Brain microvascular endothelial cell (primary cell): Measurements from ENCODE around the gene SGSH.

Source experiments
- DNase-seq: peaks from one replicate; pipeline ENCODE4 v3.0.0-alpha.2; 2020
- H3K27ac ChIP-seq: fragments of 250-450 bp; sonication (Bioruptor Pico); 2 replicates; pipeline ENCODE4 v1.5.1; 2020; ENCODE audit warnings: mild to moderate bottlenecking, moderate library complexity
- H3K27me3 ChIP-seq: fragments of 250-450 bp; sonication (Bioruptor Pico); replicated peaks from 2 replicates; pipeline ENCODE4 v1.5.1; 2020; ENCODE audit warnings: mild to moderate bottlenecking
- H3K36me3 ChIP-seq: fragments of 250-450 bp; sonication (Bioruptor Pico); replicated peaks from 2 replicates; pipeline ENCODE4 v1.5.1; 2020; ENCODE audit warnings: mild to moderate bottlenecking
- H3K4me3 ChIP-seq: 2 replicates; pipeline ENCODE4 v1.5.1; 2011; ENCODE audit warnings: low read depth, mild to moderate bottlenecking, control low read depth, low read length, moderate library complexity
- in situ Hi-C: cut with HindIII; loops from 2 replicates; pipeline ENCODE4 v1.10.0; 2017; ENCODE audit warnings: low sequenced_read_pairs, low pct_ligation_motif_present
- TF ChIP-seq, protein P1 (sequence below): IDR thresholded peaks from 2 replicates; pipeline ENCODE4 v1.5.1; 2011; ENCODE audit warnings: low read depth, mild to moderate bottlenecking, moderate library complexity, low read length, control low read depth, inconsistent platforms; ENCODE audit errors: missing control alignments

The SGSH gene

DNA sequence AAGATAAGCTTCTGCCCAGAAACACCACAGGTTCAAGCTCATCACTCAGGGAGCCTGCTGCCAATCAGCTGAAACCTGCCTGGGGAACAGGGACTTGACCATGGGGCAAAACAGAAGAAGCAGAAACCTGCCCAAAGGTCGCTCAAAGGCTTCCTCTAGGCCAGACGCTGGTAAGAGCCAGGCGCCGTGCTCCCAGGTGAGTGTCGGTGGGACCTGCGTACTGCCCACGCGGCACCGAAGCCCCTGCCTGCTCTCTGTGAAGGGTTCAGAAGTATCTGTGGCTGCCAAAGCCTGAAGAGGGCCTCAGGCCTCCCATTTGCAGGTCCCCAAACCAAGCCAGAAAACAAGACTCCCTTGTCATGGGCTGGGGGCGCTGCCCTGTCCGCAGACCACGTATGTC, 10.4 kb downstream of the SGSH start:
- H3K27me3 ChIP-seq, result no peaks in the 10 kb centered on the region
- in situ Hi-C loops, result no loop called here
- TF ChIP-seq, protein P1, sequence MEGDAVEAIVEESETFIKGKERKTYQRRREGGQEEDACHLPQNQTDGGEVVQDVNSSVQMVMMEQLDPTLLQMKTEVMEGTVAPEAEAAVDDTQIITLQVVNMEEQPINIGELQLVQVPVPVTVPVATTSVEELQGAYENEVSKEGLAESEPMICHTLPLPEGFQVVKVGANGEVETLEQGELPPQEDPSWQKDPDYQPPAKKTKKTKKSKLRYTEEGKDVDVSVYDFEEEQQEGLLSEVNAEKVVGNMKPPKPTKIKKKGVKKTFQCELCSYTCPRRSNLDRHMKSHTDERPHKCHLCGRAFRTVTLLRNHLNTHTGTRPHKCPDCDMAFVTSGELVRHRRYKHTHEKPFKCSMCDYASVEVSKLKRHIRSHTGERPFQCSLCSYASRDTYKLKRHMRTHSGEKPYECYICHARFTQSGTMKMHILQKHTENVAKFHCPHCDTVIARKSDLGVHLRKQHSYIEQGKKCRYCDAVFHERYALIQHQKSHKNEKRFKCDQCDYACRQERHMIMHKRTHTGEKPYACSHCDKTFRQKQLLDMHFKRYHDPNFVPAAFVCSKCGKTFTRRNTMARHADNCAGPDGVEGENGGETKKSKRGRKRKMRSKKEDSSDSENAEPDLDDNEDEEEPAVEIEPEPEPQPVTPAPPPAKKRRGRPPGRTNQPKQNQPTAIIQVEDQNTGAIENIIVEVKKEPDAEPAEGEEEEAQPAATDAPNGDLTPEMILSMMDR, result no peak
- H3K27ac ChIP-seq, result no peak overlapping the region
- no peak overlapping the region for H3K4me3 ChIP-seq
- no peak for DNase-seq
- peaks cover 14% of the 10 kb centered on the region for H3K36me3 ChIP-seq

DNA sequence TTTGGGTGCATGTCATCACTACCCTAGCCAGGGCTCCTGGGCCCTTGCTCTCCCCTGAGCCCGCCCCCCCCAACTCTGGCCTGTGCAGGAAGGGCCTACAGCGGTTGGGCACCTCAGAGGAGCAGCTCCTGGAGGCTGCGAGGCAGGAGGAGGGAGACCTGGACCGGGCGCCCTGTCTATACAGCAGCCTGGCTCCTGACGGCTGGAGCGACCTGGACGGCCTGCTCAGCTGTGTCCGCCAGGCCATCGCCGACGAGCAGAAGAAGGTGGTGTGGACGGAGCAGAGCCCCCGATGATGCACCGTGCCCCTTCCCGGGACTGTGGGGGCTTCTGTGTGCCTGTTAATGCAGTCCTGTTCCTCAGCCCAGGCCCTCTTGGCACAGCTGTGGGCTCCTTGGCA, 12.1 kb downstream of the SGSH start:
- DNase-seq, result no peak
- TF ChIP-seq, protein P1, result no peak
- H3K4me3 ChIP-seq, result no peak overlapping the region
- H3K36me3 ChIP-seq, result peaks cover 14% of the 10 kb centered on the region
- in situ Hi-C loops, result no loop called here
- H3K27ac ChIP-seq, result no peak overlapping the region
- H3K27me3 ChIP-seq, result no peaks in the 10 kb centered on the region

DNA sequence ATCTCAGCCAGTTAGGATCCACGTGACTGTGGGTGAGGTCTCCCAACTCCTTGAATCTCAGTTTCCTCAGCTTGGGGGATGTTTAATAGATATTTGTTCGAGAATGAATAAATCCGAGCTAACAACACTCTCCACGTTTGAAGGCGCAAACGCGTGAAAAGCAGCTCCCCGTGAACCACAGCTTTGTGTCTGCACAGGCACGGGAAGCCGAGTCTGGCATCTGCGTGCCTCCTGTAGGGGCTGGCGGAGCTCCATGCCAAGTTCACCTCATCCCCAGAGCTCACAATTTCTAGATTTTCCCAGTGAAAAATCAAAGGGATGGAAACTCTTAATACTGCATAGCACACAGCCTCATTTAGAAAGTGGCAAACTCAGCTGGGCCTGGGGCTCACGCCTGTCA, 14.3 kb downstream of the SGSH start:
- peaks cover 2% of the 10 kb centered on the region for H3K36me3 ChIP-seq

DNA sequence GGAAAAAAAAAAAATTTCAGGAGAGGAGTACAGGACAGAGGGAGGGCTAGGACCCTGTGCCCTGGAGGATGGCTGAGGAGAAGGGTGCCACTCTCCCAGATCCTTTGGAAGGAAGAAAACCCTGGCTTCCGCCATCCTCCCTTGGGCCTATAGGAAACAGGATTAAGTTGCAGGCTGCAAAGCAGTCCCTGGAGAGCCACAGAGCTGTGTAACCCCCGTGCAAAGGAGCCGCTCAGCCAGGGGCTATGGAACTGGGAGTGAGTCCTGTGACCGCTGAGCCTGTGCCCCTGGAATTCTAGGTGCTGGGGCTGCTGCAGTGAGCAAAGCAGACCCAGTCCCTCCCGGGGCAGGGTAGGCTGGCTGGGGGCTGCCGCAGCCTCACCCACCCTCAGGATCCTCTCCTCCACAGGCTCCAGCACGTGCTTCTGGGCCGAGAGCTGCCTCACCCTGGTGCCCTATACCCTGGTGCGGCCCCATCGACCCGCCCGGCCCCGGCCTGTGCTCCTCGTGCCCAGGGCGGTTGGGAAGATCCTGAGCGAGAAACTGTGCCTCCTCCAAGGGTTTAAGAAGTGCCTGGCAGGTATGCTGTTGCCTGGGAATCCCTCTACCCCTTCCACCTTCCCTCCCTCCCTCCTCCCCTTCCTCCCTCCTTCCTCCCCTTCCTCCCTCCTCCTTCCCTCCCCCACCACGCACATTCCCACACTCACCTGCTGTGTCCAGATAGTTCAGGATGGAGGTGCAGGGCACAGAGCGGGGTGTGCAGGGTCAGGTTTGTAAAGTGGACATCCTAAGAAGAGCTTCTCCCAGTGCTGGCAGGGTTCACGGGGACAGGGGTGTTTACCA, 15.3 kb downstream of the SGSH start:
- H3K27ac ChIP-seq, result no peak overlapping the region
- H3K27me3 ChIP-seq, result no peaks in the 10 kb centered on the region
- H3K4me3 ChIP-seq, result no peak overlapping the region
- H3K36me3 ChIP-seq, result no peaks in the 10 kb centered on the region
- in situ Hi-C loops, result no loop called here
- TF ChIP-seq, protein P1, result no peak
- DNase-seq, result no peak

More for the DNA sequence above, 14.3 kb downstream of the SGSH start:
- in situ Hi-C loops, result no loop called here
- H3K27me3 ChIP-seq, result no peaks in the 10 kb centered on the region
- TF ChIP-seq, protein P1, result no peak
- H3K27ac ChIP-seq, result no peak overlapping the region
- H3K4me3 ChIP-seq, result no peak overlapping the region
- DNase-seq, result no peak

DNA sequence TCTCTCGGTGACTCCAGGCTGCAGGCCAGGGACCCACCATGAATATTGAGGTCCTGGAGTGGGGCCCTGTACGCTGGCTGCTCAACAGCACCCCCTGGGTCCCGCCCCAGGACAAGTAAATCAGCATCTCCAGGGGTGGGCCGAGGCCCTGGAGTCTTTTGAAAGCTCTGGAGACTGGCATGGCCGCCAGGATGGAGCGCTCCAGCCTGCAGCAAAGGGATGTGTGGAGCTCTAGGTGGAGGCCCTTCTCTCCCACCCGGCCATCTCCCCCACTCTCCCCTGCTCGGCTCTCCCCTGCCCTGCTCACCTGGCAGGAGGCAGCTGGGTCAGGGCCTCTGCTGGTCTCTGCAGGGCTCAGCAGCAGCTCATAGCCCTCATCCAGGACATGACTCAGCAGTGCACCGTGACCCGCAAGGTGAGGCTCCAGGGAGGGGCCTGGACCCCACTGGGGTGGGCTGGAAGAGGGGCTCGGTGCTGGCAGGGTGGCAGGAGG, 16.6 kb downstream of the SGSH start:
- in situ Hi-C loops, result no loop called here
- DNase-seq, result no peak
- H3K4me3 ChIP-seq, result no peak overlapping the region

More for the DNA sequence above, 16.6 kb downstream of the SGSH start:
- TF ChIP-seq, protein P1, result no peak
- H3K27me3 ChIP-seq, result no peaks in the 10 kb centered on the region
- H3K36me3 ChIP-seq, result no peaks in the 10 kb centered on the region
- H3K27ac ChIP-seq, result no peak overlapping the region
